SK-N-SH (cell line): ENCODE measurements around the gene PCARE. TPM values are rescaled to one million over a fixed set of nuclear protein-coding genes. Genes with fewer than 3 reads are reported as not detected.
"Not testable (repeated sequence)": the region's sequence is repeated elsewhere in the genome, so short reads cannot be mapped to it uniquely, and the experiment has no call there.

Experiments
- CTCF ChIA-PET: fragments of 300-600, 350-600 bp; formaldehyde crosslinking; extraction: SDS; loops from one replicate; lab custom pipeline; 2021; lab: Yijun Ruan, JAX
- POLR2A ChIA-PET: fragments of 350-600 bp; sonication (Branson Sonifier 250); formaldehyde crosslinking; extraction: SDS; loops from one replicate; lab custom pipeline; 2020; ENCODE audit warnings: antibody characterized with exemption, inconsistent platforms; lab: Yijun Ruan, JAX
- DNase-seq: peaks from one replicate; pipeline ENCODE4 v3.0.0; 2012
- H2AFZ ChIP-seq: fragments of 200-600 bp; sonication (generic); 2 replicates; pipeline ENCODE4 v1.8.1; 2016; ENCODE audit warnings: antibody characterized with exemption, mild to moderate bottlenecking, low read depth
- H3F3A ChIP-seq: fragments of 200-600 bp; sonication (generic); replicated peaks from 2 replicates; pipeline ENCODE3; 2016; ENCODE audit warnings: antibody characterized with exemption, mild to moderate bottlenecking; ENCODE audit not compliant: insufficient read depth
- H3K27ac ChIP-seq, 2 experiments: fragments of 200-500 bp in 1 of 2; fragments of 200-600 bp in 1 of 2; sonication (Bioruptor generic) in 1 of 2; sonication (generic), shearing (Covaris generic) in 1 of 2; 2 replicates each; pipeline versions ENCODE4 v1.5.1 to v1.6.1; 2014 to 2016; ENCODE audit warnings: low read depth in 2 of 2, inconsistent platforms in 1 of 2, low read length in 1 of 2, mild to moderate bottlenecking in 1 of 2, mixed read lengths in 1 of 2
- H3K27me3 ChIP-seq: fragments of 200-600 bp; sonication (generic), shearing (Covaris generic); 2 replicates; pipeline ENCODE4 v1.6.1; 2016; ENCODE audit warnings: mixed run types; ENCODE audit not compliant: insufficient read depth
- H3K36me3 ChIP-seq, 2 experiments: fragments of 200-500 bp in 1 of 2; fragments of 200-600 bp in 1 of 2; sonication (Bioruptor generic) in 1 of 2; sonication (generic) in 1 of 2; replicated peaks in 1 of 2; 2 replicates each; pipeline versions ENCODE3 to v1.5.1; 2014 to 2016; ENCODE audit warnings: low read length in 1 of 2, mild to moderate bottlenecking in 1 of 2; ENCODE audit not compliant: insufficient read depth in 2 of 2, control insufficient read depth in 1 of 2
- H3K4me1 ChIP-seq, 2 experiments: fragments of 200-500 bp in 1 of 2; fragments of 200-600 bp in 1 of 2; sonication (Bioruptor generic) in 1 of 2; sonication (generic), shearing (Covaris generic) in 1 of 2; 2 replicates each; pipeline versions ENCODE4 v1.5.1 to v1.6.1; 2014 to 2016; ENCODE audit warnings: low read depth in 1 of 2, low read length in 1 of 2, mixed run types in 1 of 2; ENCODE audit not compliant: insufficient read depth in 2 of 2, control insufficient read depth in 1 of 2
- H3K4me2 ChIP-seq: fragments of 200-600 bp; sonication (generic), shearing (Covaris generic); 2 replicates; pipeline ENCODE4 v1.6.1; 2017; ENCODE audit warnings: mixed run types
- H3K4me3 ChIP-seq, 2 experiments: fragments of 200-500 bp in 1 of 2; fragments of 200-600 bp in 1 of 2; sonication (Bioruptor generic) in 1 of 2; sonication (generic), shearing (Covaris generic) in 1 of 2; 2 replicates each; pipeline versions ENCODE4 v1.5.1 to v1.8.1; 2014 to 2016; ENCODE audit warnings: low read depth in 2 of 2, inconsistent platforms in 1 of 2, low read length in 1 of 2, mild to moderate bottlenecking in 1 of 2, mixed read lengths in 1 of 2, moderate library complexity in 1 of 2
- H3K79me2 ChIP-seq: fragments of 200-600 bp; sonication (generic); 2 replicates; pipeline ENCODE4 v1.8.1; 2017; ENCODE audit warnings: mild to moderate bottlenecking; ENCODE audit not compliant: insufficient read depth
- H3K9ac ChIP-seq: fragments of 200-600 bp; sonication (generic); 2 replicates; pipeline ENCODE4 v1.6.1; 2017; ENCODE audit warnings: mixed run types
- H3K9me2 ChIP-seq: fragments of 200-600 bp; sonication (generic); 2 replicates; pipeline ENCODE4 v1.6.1; 2017; ENCODE audit warnings: mixed run types
- H3K9me3 ChIP-seq: fragments of 200-600 bp; sonication (generic); 2 replicates; pipeline ENCODE4 v1.6.1; 2017; ENCODE audit warnings: mixed run types, mild to moderate bottlenecking, moderate library complexity
- H4K20me1 ChIP-seq: fragments of 200-600 bp; sonication (generic); 2 replicates; pipeline ENCODE4 v1.6.1; 2017; ENCODE audit warnings: mild to moderate bottlenecking, mixed run types; ENCODE audit not compliant: insufficient read depth
- FOSL2 ChIP-seq: IDR thresholded peaks from 2 replicates; pipeline ENCODE4 v1.4.0; 2012; ENCODE audit warnings: low read depth, mild to moderate bottlenecking, moderate library complexity, borderline replicate concordance
- FOXM1 ChIP-seq: IDR thresholded peaks from 2 replicates; pipeline ENCODE4 v1.4.0; 2012; ENCODE audit warnings: low read depth, mild to moderate bottlenecking
- IRF3 ChIP-seq: fragments of 150-350 bp; IDR thresholded peaks from 2 replicates; pipeline ENCODE4 v1.6.1; 2016; ENCODE audit warnings: mild to moderate bottlenecking, low read depth, low read length
- JUND ChIP-seq: IDR thresholded peaks from 2 replicates; pipeline ENCODE4 v1.4.0; 2012
- PBX3 ChIP-seq: IDR thresholded peaks from 2 replicates; pipeline ENCODE4; 2012
- USF1 ChIP-seq: IDR thresholded peaks from 2 replicates; pipeline ENCODE4 v1.4.0; 2012; ENCODE audit warnings: low read depth, borderline replicate concordance
- WGBS: methylation state at CpG from one replicate; pipeline ENCODE4 v1.1.6; 2017; ENCODE audit warnings: low lambda C conversion rate; 5-methylcytosine and 5-hydroxymethylcytosine counted together
- polyA plus RNA-seq, 3 experiments: library from polyadenylated mRNA; depleted of rRNA; stranded (reverse); fragments of >200 nt; gene quantifications; 2 replicates each; pipeline ENCODE4 v1.2.3, GENCODE V29; 2012

Gene PCARE
- polyA plus RNA-seq, 1 of the 3 experiments (the other 2 are of a cell fraction), result not detected

GRCh38 chr2:29108225-29108624 lies 33.9 kb upstream of the PCARE start:
- Histone ChIP-seq H3K36me3 (no peaks in the 10 kb centered on the region), H4K20me1 (no peaks in the 10 kb centered on the region), H3K9me3 (no peaks in the 10 kb centered on the region), H3F3A (no peaks in the 10 kb centered on the region), H3K4me1 (peaks cover 0 to 12% of the 10 kb centered on the region in 2 experiments; a peak in 1 of 4 replicates), H3K9ac (peak overlapping the region; percentile 19; the same call in 1 of the 2 replicates), H3K27me3 (no peaks in the 10 kb centered on the region)
- CTCF ChIA-PET, result no interaction called here
- no peak for DNase-seq
- TF ChIP-seq IRF3 (no peak), FOSL2 (peak; percentile 49; the same call in 1 of the 2 replicates), JUND (peak; percentile 13; the same call in 1 of the 2 replicates), PBX3 (peak; percentile 19; the same call in 1 of the 2 replicates), FOXM1 (no peak)
- TF ChIP-seq, all 33 proteins: peak for 3
- Histone ChIP-seq H3K4me3 (no peak overlapping the region), H3K9me2 (no peaks in the 10 kb centered on the region), H3K4me2 (0 out of 2 replicates have a peak overlapping the region, but pooled peaks have one; percentile 23), H3K27ac (peak overlapping the region in 1 of 2 experiments; percentile 52; a peak in 2 of 4 replicates), H2AFZ (peak overlapping the region; percentile 74; the same call in 1 of the 2 replicates), H3K79me2 (no peaks in the 10 kb centered on the region)
- 57% methylated on average over 8 of the region's 8 CpGs for WGBS
- POLR2A ChIA-PET, result no interaction called here

- H2AFZ ChIP-seq, H3K9me2 ChIP-seq, H4K20me1 ChIP-seq, H3K27ac ChIP-seq, H3K79me2 ChIP-seq, POLR2A ChIA-PET, H3K36me3 ChIP-seq, H3F3A ChIP-seq, CTCF ChIA-PET, H3K27me3 ChIP-seq, H3K9ac ChIP-seq, H3K4me2 ChIP-seq, DNase-seq, H3K4me3 ChIP-seq, H3K9me3 ChIP-seq: not testable (repeated sequence)
- H3K4me1 ChIP-seq, result peaks cover 0 to 10% of the 10 kb centered on the region in 2 experiments; a peak in 1 of 4 replicates
- 100% methylated on average over 2 of the region's 3 CpGs for WGBS
Measured at GRCh38 chr2:29107547-29107946, 33.2 kb upstream of the PCARE start.

GRCh38 chr2:29106980-29107388 lies 32.7 kb upstream of the PCARE start:
- Histone ChIP-seq H3K79me2 (no peaks in the 10 kb centered on the region), H2AFZ (no peak overlapping the region), H3K4me3 (no peak overlapping the region), H3K27me3 (no peaks in the 10 kb centered on the region), H3K9ac (no peak overlapping the region), H3K9me2 (no peaks in the 10 kb centered on the region), H3K9me3 (no peaks in the 10 kb centered on the region), H3K4me2 (no peak overlapping the region), H3K4me1 (peaks cover 0 to 10% of the 10 kb centered on the region in 2 experiments; a peak in 1 of 4 replicates), H4K20me1 (no peaks in the 10 kb centered on the region), H3K36me3 (no peaks in the 10 kb centered on the region), H3F3A (no peaks in the 10 kb centered on the region), H3K27ac (no peak overlapping the region)
- POLR2A ChIA-PET, result no interaction called here
- 71% methylated on average over 2 of the region's 2 CpGs for WGBS
- DNase-seq, result no peak
- TF ChIP-seq USF1, result no peak
- CTCF ChIA-PET, result interaction anchor here (0.9 to 2.4 kb wide), 2 partner anchors 10 to 148 kb away, joined by 3 to 7 read pairs; no protein-coding TSS in a partner anchor
